ENCODE data around the gene PPIE.
A peak's percentile ranks its signal among the peaks of the same experiment; 100 is the strongest.

DNA sequence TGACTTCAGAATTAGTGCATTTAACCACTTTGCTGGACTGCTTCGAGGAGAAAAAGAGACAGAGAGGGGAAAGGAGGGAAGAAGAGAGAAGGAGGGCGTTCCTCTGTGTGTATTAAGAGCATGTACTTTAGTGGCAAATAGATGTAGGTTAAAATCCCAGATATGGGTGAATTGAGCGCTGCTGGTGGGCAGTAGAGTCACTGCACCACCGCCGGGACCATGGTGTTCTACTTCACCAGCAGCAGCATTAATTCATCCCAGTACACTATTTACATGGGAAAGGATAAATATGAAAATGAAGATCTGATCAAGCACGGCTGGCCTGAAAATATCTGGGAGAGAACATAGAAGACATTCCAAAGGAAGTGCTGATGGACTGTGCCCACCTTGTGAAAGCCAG, 20.9 kb upstream of the PPIE start:
- TF ChIP-seq, protein P1, sequence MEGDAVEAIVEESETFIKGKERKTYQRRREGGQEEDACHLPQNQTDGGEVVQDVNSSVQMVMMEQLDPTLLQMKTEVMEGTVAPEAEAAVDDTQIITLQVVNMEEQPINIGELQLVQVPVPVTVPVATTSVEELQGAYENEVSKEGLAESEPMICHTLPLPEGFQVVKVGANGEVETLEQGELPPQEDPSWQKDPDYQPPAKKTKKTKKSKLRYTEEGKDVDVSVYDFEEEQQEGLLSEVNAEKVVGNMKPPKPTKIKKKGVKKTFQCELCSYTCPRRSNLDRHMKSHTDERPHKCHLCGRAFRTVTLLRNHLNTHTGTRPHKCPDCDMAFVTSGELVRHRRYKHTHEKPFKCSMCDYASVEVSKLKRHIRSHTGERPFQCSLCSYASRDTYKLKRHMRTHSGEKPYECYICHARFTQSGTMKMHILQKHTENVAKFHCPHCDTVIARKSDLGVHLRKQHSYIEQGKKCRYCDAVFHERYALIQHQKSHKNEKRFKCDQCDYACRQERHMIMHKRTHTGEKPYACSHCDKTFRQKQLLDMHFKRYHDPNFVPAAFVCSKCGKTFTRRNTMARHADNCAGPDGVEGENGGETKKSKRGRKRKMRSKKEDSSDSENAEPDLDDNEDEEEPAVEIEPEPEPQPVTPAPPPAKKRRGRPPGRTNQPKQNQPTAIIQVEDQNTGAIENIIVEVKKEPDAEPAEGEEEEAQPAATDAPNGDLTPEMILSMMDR (conservative IDR thresholded peaks at IDR 0.05; ENCODE audit: low read depth in 2 of 2), result peak in 1 of 2 experiments; percentile 15; a peak in 2 of 4 replicates
- no peak for TF ChIP-seq POLR2AphosphoS5 (IDR thresholded peaks at IDR 0.05; ENCODE audit: low read depth)
- TF ChIP-seq, protein P2, sequence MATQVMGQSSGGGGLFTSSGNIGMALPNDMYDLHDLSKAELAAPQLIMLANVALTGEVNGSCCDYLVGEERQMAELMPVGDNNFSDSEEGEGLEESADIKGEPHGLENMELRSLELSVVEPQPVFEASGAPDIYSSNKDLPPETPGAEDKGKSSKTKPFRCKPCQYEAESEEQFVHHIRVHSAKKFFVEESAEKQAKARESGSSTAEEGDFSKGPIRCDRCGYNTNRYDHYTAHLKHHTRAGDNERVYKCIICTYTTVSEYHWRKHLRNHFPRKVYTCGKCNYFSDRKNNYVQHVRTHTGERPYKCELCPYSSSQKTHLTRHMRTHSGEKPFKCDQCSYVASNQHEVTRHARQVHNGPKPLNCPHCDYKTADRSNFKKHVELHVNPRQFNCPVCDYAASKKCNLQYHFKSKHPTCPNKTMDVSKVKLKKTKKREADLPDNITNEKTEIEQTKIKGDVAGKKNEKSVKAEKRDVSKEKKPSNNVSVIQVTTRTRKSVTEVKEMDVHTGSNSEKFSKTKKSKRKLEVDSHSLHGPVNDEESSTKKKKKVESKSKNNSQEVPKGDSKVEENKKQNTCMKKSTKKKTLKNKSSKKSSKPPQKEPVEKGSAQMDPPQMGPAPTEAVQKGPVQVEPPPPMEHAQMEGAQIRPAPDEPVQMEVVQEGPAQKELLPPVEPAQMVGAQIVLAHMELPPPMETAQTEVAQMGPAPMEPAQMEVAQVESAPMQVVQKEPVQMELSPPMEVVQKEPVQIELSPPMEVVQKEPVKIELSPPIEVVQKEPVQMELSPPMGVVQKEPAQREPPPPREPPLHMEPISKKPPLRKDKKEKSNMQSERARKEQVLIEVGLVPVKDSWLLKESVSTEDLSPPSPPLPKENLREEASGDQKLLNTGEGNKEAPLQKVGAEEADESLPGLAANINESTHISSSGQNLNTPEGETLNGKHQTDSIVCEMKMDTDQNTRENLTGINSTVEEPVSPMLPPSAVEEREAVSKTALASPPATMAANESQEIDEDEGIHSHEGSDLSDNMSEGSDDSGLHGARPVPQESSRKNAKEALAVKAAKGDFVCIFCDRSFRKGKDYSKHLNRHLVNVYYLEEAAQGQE (IDR thresholded peaks at IDR 0.05; ENCODE audit: unreplicated experiment), result no peak
- TF ChIP-seq EZH2 (IDR thresholded peaks at IDR 0.05; ENCODE audit: low read depth, unreplicated experiment), result peak; percentile 49
- no peak for TF ChIP-seq EZH2phosphoT487 (IDR thresholded peaks at IDR 0.05; ENCODE audit: unreplicated experiment)
- no peak for TF ChIP-seq NANOG (IDR thresholded peaks at IDR 0.05; ENCODE audit: borderline replicate concordance)
- TF ChIP-seq, protein P3, sequence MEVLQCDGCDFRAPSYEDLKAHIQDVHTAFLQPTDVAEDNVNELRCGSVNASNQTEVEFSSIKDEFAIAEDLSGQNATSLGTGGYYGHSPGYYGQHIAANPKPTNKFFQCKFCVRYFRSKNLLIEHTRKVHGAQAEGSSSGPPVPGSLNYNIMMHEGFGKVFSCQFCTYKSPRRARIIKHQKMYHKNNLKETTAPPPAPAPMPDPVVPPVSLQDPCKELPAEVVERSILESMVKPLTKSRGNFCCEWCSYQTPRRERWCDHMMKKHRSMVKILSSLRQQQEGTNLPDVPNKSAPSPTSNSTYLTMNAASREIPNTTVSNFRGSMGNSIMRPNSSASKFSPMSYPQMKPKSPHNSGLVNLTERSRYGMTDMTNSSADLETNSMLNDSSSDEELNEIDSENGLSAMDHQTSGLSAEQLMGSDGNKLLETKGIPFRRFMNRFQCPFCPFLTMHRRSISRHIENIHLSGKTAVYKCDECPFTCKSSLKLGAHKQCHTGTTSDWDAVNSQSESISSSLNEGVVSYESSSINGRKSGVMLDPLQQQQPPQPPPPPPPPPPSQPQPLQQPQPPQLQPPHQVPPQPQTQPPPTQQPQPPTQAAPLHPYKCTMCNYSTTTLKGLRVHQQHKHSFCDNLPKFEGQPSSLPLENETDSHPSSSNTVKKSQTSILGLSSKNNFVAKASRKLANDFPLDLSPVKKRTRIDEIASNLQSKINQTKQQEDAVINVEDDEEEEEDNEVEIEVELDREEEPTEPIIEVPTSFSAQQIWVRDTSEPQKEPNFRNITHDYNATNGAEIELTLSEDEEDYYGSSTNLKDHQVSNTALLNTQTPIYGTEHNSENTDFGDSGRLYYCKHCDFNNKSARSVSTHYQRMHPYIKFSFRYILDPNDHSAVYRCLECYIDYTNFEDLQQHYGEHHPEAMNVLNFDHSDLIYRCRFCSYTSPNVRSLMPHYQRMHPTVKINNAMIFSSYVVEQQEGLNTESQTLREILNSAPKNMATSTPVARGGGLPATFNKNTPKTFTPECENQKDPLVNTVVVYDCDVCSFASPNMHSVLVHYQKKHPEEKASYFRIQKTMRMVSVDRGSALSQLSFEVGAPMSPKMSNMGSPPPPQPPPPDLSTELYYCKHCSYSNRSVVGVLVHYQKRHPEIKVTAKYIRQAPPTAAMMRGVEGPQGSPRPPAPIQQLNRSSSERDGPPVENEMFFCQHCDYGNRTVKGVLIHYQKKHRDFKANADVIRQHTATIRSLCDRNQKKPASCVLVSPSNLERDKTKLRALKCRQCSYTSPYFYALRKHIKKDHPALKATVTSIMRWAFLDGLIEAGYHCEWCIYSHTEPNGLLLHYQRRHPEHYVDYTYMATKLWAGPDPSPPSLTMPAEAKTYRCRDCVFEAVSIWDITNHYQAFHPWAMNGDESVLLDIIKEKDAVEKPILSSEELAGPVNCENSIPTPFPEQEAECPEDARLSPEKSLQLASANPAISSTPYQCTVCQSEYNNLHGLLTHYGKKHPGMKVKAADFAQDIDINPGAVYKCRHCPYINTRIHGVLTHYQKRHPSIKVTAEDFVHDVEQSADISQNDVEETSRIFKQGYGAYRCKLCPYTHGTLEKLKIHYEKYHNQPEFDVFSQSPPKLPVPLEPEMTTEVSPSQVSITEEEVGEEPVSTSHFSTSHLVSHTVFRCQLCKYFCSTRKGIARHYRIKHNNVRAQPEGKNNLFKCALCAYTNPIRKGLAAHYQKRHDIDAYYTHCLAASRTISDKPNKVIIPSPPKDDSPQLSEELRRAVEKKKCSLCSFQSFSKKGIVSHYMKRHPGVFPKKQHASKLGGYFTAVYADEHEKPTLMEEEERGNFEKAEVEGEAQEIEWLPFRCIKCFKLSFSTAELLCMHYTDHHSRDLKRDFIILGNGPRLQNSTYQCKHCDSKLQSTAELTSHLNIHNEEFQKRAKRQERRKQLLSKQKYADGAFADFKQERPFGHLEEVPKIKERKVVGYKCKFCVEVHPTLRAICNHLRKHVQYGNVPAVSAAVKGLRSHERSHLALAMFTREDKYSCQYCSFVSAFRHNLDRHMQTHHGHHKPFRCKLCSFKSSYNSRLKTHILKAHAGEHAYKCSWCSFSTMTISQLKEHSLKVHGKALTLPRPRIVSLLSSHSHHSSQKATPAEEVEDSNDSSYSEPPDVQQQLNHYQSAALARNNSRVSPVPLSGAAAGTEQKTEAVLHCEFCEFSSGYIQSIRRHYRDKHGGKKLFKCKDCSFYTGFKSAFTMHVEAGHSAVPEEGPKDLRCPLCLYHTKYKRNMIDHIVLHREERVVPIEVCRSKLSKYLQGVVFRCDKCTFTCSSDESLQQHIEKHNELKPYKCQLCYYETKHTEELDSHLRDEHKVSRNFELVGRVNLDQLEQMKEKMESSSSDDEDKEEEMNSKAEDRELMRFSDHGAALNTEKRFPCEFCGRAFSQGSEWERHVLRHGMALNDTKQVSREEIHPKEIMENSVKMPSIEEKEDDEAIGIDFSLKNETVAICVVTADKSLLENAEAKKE (CRISPR knock-in tag; IDR thresholded peaks at IDR 0.05), result no peak
- no peak for TF ChIP-seq CREB1 (CRISPR knock-in tag; IDR thresholded peaks at IDR 0.05; ENCODE audit: low read depth)
- TF ChIP-seq, protein P4, sequence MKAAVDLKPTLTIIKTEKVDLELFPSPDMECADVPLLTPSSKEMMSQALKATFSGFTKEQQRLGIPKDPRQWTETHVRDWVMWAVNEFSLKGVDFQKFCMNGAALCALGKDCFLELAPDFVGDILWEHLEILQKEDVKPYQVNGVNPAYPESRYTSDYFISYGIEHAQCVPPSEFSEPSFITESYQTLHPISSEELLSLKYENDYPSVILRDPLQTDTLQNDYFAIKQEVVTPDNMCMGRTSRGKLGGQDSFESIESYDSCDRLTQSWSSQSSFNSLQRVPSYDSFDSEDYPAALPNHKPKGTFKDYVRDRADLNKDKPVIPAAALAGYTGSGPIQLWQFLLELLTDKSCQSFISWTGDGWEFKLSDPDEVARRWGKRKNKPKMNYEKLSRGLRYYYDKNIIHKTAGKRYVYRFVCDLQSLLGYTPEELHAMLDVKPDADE (IDR thresholded peaks at IDR 0.05), result no peak
- no peak for TF ChIP-seq JUNB (IDR thresholded peaks at IDR 0.05; ENCODE audit: unreplicated experiment)
- no peak for TF ChIP-seq STAT1 (IDR thresholded peaks at IDR 0.05; ENCODE audit: unreplicated experiment)
- TF ChIP-seq ZNF331 (CRISPR knock-in tag; IDR thresholded peaks at IDR 0.05; ENCODE audit: low read depth), result no peak
- no peak for TF ChIP-seq ZNF114 (CRISPR knock-in tag; IDR thresholded peaks at IDR 0.05)
